Pancreas (tissue), 10 donors: ENCODE measurements around the gene MGAT5B. TPM values are rescaled to one million over a fixed set of nuclear protein-coding genes. Genes with fewer than 3 reads are reported as not detected.
"Not testable (repeated sequence)": the region's sequence is repeated elsewhere in the genome, so short reads cannot be mapped to it uniquely, and the experiment has no call there.

Experiments
- ATAC-seq, 4 donors: fragments of 200-7000 bp; cut with Tn5 transposase; one replicate each; pipeline versions ENCODE4 v1.8.0 to v1.9.1; 2020; ENCODE audit warnings: mild to moderate bottlenecking in 4 of 4, moderate library complexity in 4 of 4
- DNase-seq, 6 donors: peaks; one replicate each; pipeline ENCODE4 v3.0.0-alpha.2; 2020
- FAIRE-seq: peaks from 2 replicates; lab custom pipeline; 2012; peaks lifted over from hg19 to GRCh38; lab: Jason Lieb, UNC
- H3K27ac ChIP-seq, 4 donors: fragments of 200-600 bp; sonication (generic); 1 replicate in 3 of 4; 2 replicates in 1 of 4; pipeline versions ENCODE4 v1.5.0 to v1.8.0; 2020
- H3K27me3 ChIP-seq, 4 donors: fragments of 200-600 bp; one replicate each; pipeline ENCODE4 v1.8.0; 2021
- H3K36me3 ChIP-seq, 3 donors: fragments of 200-600 bp; sonication (generic) in 1 of 3; one replicate each; pipeline versions ENCODE4 v1.5.0 to v1.8.0; 2020 to 2021
- H3K4me1 ChIP-seq, 3 donors: fragments of 200-600 bp; one replicate each; pipeline ENCODE4 v1.8.0; 2021
- H3K4me3 ChIP-seq, 4 donors: fragments of 200-600 bp; sonication (generic) in 2 of 4; one replicate each; pipeline versions ENCODE4 v1.5.0 to v1.8.0; 2020 to 2021
- H3K9me3 ChIP-seq, 4 donors: fragments of 200-600 bp; one replicate each; pipeline ENCODE4 v1.8.0; 2021
- CTCF ChIP-seq, 4 donors: fragments of 200-600 bp; sonication (generic) in 3 of 4; IDR thresholded peaks; one replicate each; pipeline versions ENCODE4 v1.5.0 to v1.8.0; 2021; ENCODE audit warnings: antibody characterized with exemption in 4 of 4
- WGBS, 2 donors: extraction: QIAGEN DNeasy Blood & Tissue Kit; methylation state at CpG; one replicate each; pipeline ENCODE4 v1.1.7; 2013; 5-methylcytosine and 5-hydroxymethylcytosine counted together
- intact Hi-C, 3 donors: fragments of 100-400 bp; cut with DNase I; formaldehyde crosslinking; loops; one replicate each; pipeline versions ENCODE4 v1.11.1 to v1.14.2; 2022
- polyA plus RNA-seq, 2 donors: library from polyadenylated mRNA; stranded (reverse); fragments of 200-250 nt; gene quantifications; one replicate each; pipeline ENCODE4 v1.2.3, GENCODE V29; 2013
- total RNA-seq, 6 donors: library from RNA; stranded (reverse); fragmentation: NEBNext Ultra II Directional in 4 of 6; extraction: Animal tissue kit (Norgen Biotek cat#: 25700) in 4 of 6; gene quantifications; one replicate each; pipeline versions ENCODE4 v1.2.1 to v1.2.4, GENCODE V29; 2021 to 2023
- donor health status: healthy with polysubstance abuse.
- donor health status: DM: no; HTN: no; CAD: no; lungs with moderate emphysema.
- donor health status: DM: no; HTN: no; CAD: no.
- donor health status: control.
- donor health status: control.
- donor health status: Bipolar disorder and iron deficiency.
- donor health status: DM: yes; HTN: yes; CAD: no.
- donor health status: DM: no; HTN: no; CAD: no.
- donor health status: DM: no; HTN: no; CAD: no.
- donor health status: DM: yes; HTN: yes; CAD: no.

MGAT5B gene
- total and polyA plus RNA-seq, 8 donors = 0.21 to 1.2 (median 0.25) TPM; not detected in 1

DNA sequence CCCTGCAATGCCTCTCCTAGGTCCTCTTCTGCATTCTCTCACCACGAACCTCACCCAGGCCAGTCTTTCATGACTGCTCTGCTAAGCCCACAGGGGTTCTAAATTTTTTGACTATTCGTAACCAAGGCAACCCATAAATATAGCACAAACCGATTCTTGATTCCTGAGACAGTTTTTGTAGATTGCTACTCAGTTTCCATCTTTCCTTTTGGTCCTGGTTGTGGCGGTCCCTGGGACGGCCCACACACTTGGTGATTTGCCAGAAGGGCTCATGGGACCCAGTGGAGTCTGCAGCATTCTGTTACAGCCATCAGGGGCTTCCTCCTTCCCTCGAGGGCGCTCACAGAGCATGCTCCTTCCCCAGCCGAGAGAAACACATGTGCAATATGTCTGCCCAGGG, 23.4 kb upstream of the MGAT5B start:
- Histone ChIP-seq H3K4me3 (no peak overlapping the region), H3K36me3 (no peaks in the 10 kb centered on the region), H3K4me1 (no peaks in the 10 kb centered on the region), H3K27ac (no peak overlapping the region), H3K27me3 (peaks cover 0 to 21% (median 0%) of the 10 kb centered on the region in 4 donors), H3K9me3 (no peaks in the 10 kb centered on the region)
- no peak for ATAC-seq
- WGBS, 2 donors = 47 to 54% methylated on average over 8 of the region's 8 CpGs
- TF ChIP-seq CTCF (IDR thresholded peaks at IDR 0.05) = no peak
- no peak for FAIRE-seq
- DNase-seq = no peak
- intact Hi-C loops = no loop called here

GRCh38 chr17:76845541-76846017, 22.6 kb upstream of the MGAT5B start:
- Histone ChIP-seq H3K9me3 (no peaks in the 10 kb centered on the region), H3K27ac (no peak overlapping the region), H3K36me3 (no peaks in the 10 kb centered on the region), H3K4me1 (no peaks in the 10 kb centered on the region), H3K4me3 (no peak overlapping the region), H3K27me3 (peaks cover 0 to 21% (median 0%) of the 10 kb centered on the region in 4 donors)
- no peak for FAIRE-seq
- WGBS, 2 donors = 74 to 84% methylated on average over 6 of the region's 6 CpGs
- no peak for TF ChIP-seq CTCF (IDR thresholded peaks at IDR 0.05)
- intact Hi-C loops = no loop called here
- DNase-seq = no peak
- no peak for ATAC-seq

DNA sequence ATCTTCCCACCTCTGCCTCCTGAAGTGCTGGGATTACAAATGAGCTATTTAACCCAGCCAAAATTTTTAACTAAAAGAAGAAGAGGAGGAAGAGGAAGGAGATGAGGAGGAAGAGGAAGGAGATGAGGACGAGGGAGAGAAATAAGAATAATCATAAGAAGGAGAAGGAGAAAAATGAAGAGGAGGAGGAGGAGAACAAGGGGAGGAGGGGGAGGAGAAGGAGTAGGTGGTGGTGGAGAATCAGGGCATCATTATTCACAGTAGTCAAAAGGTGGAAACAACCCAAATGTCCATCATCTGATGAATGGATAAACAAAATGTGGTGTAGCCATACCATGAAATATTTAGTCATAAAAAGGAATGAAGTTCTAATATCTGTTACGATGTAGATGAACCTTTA, 21.2 kb upstream of the MGAT5B start:
- FAIRE-seq (no peak), DNase-seq (no peak), ATAC-seq (no peak)
- TF ChIP-seq CTCF (IDR thresholded peaks at IDR 0.05) = no peak
- no peak overlapping the region for H3K4me3 ChIP-seq
- H3K4me1 ChIP-seq = no peaks in the 10 kb centered on the region
- no peaks in the 10 kb centered on the region for H3K9me3 ChIP-seq
- no peak overlapping the region for H3K27ac ChIP-seq
- WGBS, 2 donors = 61 to 79% methylated on average over 2 of the region's 2 CpGs
- intact Hi-C loops = no loop called here
- no peaks in the 10 kb centered on the region for H3K36me3 ChIP-seq
- H3K27me3 ChIP-seq = peaks cover 0 to 20% (median 0%) of the 10 kb centered on the region in 4 donors

DNA sequence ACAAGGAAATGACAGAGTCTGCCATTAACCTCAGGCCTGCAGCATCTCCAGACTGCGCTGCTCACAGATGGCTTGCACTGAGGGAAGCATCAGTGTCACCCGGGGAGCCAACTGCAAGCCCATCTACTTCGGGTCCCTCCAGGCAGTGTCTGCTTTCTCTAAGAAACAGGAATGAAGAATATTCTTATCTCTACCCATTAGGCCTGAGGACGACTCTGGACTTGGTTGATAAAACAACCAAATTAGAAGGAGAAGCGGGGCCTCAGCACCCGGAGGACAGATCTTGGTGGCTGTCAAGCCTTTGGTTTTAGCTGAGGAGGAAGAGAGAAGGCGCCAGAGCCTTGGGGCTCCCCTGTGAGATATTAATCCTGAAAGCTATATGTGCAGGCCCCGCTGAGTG, 19.5 kb upstream of the MGAT5B start:
- DNase-seq (no peak), ATAC-seq (no peak), FAIRE-seq (no peak)
- no peak overlapping the region for H3K4me3 ChIP-seq
- H3K36me3 ChIP-seq = no peaks in the 10 kb centered on the region
- intact Hi-C loops = no loop called here
- peaks cover 0 to 13% (median 0%) of the 10 kb centered on the region in 4 donors for H3K27me3 ChIP-seq
- TF ChIP-seq CTCF (IDR thresholded peaks at IDR 0.05) = no peak
- no peak overlapping the region for H3K27ac ChIP-seq
- no peaks in the 10 kb centered on the region for H3K4me1 ChIP-seq
- 67 to 78% methylated on average over 8 of the region's 8 CpGs for WGBS, 2 donors
- H3K9me3 ChIP-seq = no peaks in the 10 kb centered on the region

- intact Hi-C loops, ATAC-seq, H3K9me3 ChIP-seq, H3K4me1 ChIP-seq, DNase-seq, H3K4me3 ChIP-seq, H3K36me3 ChIP-seq, H3K27ac ChIP-seq, FAIRE-seq: not testable (repeated sequence)
- H3K27me3 ChIP-seq = peaks cover 0 to 15% (median 0%) of the 10 kb centered on the region in 4 donors
- 86 to 89% methylated on average over 11 of the region's 11 CpGs for WGBS, 2 donors
Observed at GRCh38 chr17:76849160-76849559, 19.0 kb upstream of the MGAT5B start.
